NCI-H1105 (cell line): Measurements from ENCODE around the gene HDC.

Experiments used
- DNase-seq: peaks from one replicate; lab custom pipeline; 2025; lab: John Stamatoyannopoulos, UW

HDC gene

GRCh38 chr15:50256188-50257041, 9.1 kb downstream of the HDC start:
- DNase-seq, result no peak

GRCh38 chr15:50252556-50252955, 13.0 kb downstream of the HDC start:
- DNase-seq, result no peak

GRCh38 chr15:50251638-50252182, 13.8 kb downstream of the HDC start:
- DNase-seq, result no peak

- DNase-seq, result no peak
Measured at GRCh38 chr15:50250760-50251394, 14.6 kb downstream of the HDC start.

GRCh38 chr15:50249704-50250103, 15.8 kb downstream of the HDC start:
- DNase-seq, result no peak

GRCh38 chr15:50248994-50249582, 16.4 kb downstream of the HDC start:
- no peak for DNase-seq

- no peak for DNase-seq
Measured at GRCh38 chr15:50247819-50248655, 17.5 kb downstream of the HDC start.

GRCh38 chr15:50246631-50247030, 18.9 kb downstream of the HDC start:
- DNase-seq, result no peak

GRCh38 chr15:50244959-50245624, 20.4 kb downstream of the HDC start:
- DNase-seq, result no peak

- DNase-seq, result no peak
Measured at GRCh38 chr15:50244153-50244552, 21.4 kb downstream of the HDC start.

- no peak for DNase-seq
Measured at GRCh38 chr15:50241684-50242450, 23.7 kb downstream of the HDC start.

GRCh38 chr15:50238255-50238654, 27.3 kb downstream of the HDC start:
- DNase-seq, result no peak

GRCh38 chr15:50236433-50236832, 29.1 kb downstream of the HDC start:
- no peak for DNase-seq

GRCh38 chr15:50235794-50236193, 29.7 kb downstream of the HDC start:
- DNase-seq, result no peak

- DNase-seq, result no peak
Measured at GRCh38 chr15:50234764-50235163, 30.8 kb downstream of the HDC start.

- DNase-seq, result no peak
Measured at GRCh38 chr15:50233192-50233736, 32.3 kb downstream of the HDC start.

GRCh38 chr15:50232791-50233190, 32.7 kb downstream of the HDC start:
- no peak for DNase-seq

- no peak for DNase-seq
Measured at GRCh38 chr15:50231761-50232160, 33.8 kb downstream of the HDC start.

- DNase-seq, result no peak
Measured at GRCh38 chr15:50229336-50229735, 36.2 kb downstream of the HDC start.

- DNase-seq, result no peak
Measured at GRCh38 chr15:50228866-50229265, 36.7 kb downstream of the HDC start.
